GM18502 (cell line): Measurements from ENCODE around the gene ADAP1.

Source experiments
- ATAC-seq: cut with Tn5 transposase; IDR thresholded peaks from one replicate; pipeline ENCODE4 v1.9.1; 2021; ENCODE audit warnings: mild to moderate bottlenecking; ENCODE audit not compliant: unreplicated experiment, poor library complexity

Gene ADAP1

DNA sequence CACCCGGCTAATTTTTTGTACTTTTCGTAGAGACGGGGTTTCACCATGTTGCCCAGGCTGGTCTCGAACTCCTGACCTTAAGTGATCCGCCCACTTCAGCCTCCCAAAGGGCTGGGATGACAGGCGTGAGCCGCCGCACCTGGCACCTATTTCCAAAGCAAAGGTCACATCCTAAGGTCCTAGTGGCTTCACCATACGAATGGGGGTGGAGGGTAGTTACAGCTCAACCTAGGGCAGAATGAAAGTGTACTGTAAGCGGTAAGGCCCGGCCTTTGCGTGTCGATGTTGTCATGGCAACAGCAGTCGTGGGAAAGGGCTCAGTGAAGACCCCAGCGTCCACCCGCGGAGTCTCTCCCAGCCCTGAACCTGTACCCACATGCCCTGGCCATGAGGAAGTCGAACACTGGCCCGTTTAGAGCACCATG is 22.4 kb upstream of the ADAP1 start:
- ATAC-seq, result no peak

DNA sequence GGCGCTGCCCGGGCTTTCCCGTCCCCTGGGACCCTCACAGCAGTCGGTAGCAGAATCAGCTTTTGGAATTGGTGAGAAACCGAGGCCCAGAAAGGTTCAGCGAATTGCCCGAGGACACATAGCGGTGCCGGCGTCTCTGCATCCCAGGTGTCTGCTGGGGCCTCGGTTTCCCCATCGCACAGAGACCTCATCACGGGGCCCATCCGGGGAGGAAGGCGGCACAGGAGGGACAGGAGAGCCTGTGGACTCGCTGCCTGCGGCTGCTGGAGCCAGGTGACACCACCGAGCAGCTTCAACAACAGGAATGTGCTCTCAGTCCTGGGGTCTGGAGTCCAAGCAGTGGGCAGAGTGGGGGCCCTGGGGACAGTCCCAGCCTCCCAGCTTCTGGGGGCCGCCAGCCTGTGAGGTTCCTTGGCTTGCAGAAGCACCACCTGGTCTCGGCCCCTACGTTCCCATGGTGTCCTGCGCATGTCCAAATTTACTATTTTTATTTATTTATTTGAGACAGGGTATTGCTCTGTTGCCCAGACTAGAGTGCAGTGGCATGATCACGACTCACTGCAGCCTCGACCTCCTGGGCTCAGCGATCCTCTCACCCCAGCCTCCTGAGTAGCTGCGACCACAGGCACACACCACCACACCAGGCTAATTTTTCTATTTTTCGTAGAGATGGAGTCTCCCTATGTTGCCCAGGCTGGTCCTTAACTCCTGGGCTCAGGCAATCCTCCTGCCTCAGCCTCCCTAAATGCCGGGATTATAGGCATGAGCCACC is 21.4 kb upstream of the ADAP1 start:
- no peak for ATAC-seq

DNA sequence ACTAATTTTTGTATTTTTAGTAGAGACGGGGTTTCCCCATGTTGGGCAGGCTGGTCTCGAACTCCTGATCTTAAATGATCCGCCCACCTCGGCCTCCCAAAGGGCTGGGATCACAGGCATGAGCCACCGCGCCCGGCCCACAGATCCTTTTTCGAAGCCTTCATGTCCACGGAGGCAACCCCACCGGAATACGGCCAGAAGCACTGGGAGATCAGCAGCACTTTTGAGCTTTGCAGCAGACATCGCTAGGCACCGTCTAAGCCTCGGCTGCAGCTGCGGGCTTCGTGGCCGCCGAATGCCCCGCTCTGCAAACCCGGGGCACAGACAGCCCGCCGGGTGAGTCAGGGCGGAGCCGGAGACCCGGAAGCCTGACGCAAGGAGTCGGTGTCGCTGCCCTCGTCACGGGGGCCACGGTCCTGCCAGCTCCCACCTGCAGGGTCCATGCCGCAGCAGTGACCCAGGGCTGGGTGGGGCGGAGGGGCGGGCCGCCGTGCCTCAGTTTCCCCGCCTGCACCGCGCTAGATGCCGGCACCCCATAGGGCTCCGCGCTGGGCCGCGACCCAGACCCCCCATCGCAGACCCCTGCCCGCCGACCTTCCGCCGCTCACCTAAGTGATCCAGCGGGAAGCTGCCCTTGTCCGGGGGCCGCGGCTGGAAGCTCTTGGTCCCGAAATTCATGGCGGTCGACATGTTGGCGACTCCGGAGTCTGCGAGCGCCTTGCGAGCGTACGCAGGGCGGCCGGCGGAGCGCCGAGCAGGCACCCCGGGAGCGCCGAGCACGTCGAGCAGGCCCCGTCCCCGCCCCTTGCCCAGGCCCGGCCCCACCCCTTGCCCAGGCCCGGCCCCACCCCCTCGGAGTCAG is 20.6 kb upstream of the ADAP1 start, which contains the start of gene COX19:
TSS of gene COX19 (minus strand) at position 730 of the 862 bp plus-strand sequence. CDS start at position 690, 40 bp downstream.
- peak; percentile 76 for ATAC-seq

DNA sequence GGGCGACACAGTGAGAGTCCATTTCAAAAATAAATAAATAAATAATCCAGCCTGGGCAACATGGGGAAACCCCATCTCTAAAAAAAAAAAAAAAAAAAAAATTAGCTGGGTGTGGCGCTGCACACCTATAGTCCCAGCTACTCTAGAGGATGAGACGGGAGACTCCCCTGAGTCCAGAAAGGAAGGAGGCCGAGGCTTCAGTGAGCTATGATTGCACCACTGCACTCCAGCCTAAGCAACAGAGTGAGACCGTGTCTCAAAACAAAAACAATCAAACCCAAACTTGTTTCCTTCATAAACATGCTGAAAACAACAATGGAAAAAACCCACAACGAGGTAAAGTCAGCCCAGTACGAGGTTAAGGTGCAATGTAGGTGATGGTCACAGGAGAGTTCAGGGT is 19.7 kb upstream of the ADAP1 start:
- ATAC-seq, result no peak

DNA sequence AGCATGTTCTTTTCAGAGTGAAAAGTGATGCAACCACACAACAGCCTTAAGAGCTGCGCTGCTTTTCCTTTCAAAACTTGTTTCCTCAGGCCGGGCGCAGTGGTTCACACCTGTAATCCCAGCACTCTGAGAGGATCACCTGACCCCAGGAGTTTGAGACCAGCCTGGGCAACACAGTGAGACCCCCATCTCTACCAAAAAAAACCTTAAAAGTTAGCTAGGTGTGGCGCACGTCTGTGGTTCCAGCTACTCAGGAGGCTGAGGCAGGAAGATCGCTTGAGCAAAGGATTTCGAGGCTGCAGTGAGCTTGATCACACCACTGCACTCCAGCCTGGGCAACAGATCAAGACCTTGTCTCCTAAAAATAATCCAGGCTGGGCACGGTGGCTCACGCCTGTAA is 18.8 kb upstream of the ADAP1 start:
- ATAC-seq, result no peak

DNA sequence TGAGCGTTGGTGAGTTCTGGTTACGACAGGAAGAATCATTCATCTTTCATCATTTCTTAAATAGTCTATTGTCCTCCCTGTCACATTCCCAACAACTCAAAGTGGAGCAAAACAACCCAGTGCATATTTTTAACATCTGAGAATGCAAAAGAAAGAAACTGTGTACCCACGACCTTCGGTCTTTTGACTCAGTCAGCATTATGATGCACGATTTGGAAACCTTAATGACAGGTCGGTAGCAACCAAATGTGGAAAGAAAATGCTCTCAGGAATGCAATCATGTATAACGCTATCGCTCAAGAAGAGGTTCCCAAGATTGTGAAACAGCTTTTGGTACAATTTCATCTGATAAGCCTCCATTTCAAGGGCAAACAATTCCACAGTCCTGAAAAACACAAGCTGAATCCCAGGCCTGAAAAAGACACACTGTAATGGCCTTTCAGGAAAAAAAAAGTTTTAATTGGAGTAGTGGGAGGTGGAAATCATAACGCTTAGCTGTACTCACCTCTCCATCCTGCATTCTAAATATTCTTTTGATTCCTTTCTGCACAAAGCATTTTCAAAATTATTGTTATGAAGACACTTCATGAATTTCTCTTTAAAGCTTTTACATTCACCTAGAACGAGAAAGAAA is 18.3 kb upstream of the ADAP1 start:
- no peak for ATAC-seq

DNA sequence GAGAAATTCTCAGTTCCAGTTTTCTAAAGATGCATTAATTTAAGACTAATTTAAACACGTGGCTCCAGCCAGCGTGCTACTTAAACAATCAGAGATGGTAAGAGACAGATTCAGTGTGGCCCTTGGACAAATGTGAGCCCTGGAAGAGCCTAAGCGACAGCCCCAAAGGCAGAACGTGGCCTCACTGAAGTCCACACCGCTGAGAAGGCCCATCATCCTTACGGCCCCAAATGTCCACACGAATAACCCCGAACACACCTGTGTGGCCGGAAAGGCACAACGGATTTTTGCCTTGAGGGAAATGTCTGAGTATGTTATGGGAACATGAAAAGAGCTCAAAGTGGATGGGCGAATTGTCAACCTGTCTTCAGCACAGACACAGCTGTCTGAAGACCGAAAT is 17.6 kb upstream of the ADAP1 start:
- no peak for ATAC-seq

DNA sequence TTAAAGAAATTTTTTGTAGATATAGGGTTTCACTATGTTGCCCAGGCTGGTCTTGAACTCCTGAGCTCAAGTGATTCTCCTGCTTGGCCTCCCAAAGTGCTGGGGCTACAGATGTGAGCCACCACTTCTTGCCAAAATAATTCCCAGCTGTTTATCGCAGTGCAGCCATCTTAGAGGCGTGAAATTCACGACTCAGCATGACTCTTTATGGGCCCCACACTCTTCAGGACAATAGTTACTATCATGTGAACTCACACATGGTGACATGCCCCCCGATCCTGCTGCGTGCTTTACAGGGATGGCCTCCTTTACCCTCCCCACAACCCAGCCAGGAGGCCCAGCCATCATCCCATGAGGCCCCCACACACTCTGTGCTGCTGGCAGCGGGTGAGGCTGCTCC is 16.3 kb upstream of the ADAP1 start:
- no peak for ATAC-seq

DNA sequence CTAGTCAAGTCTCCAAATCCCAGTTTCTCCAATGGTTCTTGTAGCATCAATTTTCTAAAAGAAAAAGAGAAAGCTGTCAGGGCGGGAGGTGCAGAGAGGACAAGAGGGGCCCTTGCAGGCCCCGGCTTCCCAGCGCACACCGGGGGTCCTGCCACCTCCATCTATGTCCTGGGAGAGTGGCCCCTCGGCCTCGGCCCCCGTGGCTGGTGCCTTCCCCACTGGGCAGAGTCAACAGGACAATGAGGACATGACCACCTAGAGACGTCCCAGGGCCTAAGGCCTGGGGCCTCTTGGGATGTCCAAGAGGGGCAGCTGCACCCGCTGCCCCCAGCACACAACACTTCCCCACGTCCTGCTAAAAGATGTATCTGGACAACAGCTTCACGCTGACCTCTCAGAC is 14.9 kb upstream of the ADAP1 start:
- no peak for ATAC-seq

DNA sequence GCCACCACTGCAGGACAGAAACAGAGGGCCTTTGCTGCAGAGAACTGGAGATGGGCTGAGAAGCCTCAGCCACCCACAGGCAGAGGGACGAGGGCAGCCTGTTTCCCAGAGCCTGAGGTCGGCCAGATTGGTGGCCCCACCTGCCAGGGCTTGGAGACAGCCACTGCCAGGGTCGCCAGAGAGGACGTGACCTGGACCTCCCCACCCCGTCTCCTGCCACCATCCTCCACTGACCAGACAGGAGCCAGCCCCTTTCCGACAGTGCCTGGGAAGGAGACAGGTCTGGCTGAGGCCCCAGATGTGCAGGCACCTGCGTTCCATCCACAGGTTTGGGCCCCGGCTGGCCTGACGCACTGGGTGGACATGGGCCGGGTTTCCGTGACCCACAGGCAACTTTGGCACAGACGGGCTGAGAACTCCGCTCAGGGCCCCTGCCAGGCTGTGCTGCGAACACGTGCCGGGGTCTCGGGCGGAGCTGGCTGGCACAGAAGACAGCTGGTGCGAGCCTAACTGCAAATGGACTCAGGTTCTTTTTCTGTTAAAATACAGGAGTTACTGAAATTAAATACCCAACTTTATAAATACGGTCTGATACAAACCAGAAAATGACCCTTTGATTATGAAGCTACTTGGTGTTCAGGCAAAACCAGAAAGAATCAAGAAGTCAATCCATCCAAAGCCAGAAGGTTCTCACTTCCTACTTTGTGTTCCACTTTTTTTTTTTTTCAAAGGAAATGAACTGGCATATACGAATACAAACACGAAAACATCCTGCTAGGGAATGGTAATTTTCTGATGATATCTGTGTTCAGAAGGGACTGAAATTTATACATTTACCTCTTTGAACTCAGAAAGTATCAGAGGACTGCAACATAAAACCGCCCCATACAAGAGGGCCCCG is 14.0 kb upstream of the ADAP1 start:
- ATAC-seq, result no peak

DNA sequence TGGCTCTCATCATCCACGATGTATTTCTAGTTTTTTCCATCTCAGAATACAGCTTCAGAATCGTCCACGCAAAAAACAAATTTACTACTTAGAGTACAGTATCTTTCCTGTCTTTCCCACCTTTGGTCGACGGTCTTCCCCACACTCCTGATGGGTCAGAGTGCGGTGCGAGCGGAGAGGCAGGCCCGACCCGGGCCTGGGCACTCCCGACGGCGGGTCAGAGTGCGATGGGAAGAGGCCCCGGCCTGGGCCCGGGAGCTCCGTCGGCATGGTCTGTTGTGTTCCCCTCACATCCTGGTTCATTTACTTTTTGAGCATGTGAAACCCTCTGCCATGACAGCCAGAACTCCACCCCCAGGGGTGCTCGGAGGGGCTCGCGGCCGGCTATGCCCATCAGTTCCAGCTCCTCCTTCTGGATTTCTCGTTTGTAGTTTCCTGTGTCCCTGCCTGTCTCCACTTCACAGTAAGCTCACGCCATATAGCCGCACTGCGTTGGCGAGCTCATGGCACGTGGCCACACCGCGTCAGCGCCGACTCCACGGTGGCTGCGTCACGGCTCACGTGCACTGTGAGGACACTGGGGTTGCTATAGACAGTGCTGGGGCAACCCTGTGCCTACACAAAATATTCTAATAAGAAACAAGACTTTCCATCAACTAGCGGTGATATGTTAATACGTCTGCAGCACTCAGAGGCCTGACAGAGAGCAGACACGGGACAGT is 13.0 kb upstream of the ADAP1 start:
- no peak for ATAC-seq

DNA sequence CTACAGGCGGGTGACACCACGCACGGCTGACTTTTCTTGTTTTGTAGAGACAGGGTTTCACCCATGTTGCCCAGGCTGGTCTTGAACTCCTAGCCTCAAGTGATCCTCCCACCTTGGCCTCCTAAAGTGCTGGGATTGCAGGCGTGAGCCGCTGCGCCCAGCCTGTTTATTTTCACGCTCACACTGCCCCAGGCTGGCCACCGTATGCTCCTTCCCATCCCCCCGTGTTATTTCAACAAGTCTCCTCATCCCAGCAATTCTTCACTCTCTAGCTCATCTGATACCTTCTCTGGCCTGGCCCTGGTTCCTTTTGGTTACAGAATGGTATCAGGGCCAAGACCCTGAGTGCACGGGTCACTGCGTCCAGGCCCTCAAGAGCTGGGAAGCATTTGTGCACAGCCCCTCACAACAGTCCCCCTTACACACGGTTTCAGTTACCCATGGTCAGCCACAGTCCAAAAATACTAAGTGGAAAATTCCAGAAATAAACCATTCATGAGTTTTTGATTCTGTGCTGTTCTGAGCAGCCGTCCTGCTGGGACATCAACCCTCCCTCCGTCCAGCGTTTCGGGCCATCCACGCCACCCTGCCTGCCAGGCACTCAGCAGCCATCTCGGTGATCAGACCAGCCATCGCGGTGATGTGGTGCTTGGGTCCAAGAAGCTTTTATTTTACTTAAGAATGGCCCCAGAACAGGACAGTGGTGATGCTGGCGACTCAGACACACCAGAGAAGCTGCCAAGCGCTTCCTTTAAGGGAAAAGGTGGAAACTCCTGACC is 12.0 kb upstream of the ADAP1 start:
- no peak for ATAC-seq

DNA sequence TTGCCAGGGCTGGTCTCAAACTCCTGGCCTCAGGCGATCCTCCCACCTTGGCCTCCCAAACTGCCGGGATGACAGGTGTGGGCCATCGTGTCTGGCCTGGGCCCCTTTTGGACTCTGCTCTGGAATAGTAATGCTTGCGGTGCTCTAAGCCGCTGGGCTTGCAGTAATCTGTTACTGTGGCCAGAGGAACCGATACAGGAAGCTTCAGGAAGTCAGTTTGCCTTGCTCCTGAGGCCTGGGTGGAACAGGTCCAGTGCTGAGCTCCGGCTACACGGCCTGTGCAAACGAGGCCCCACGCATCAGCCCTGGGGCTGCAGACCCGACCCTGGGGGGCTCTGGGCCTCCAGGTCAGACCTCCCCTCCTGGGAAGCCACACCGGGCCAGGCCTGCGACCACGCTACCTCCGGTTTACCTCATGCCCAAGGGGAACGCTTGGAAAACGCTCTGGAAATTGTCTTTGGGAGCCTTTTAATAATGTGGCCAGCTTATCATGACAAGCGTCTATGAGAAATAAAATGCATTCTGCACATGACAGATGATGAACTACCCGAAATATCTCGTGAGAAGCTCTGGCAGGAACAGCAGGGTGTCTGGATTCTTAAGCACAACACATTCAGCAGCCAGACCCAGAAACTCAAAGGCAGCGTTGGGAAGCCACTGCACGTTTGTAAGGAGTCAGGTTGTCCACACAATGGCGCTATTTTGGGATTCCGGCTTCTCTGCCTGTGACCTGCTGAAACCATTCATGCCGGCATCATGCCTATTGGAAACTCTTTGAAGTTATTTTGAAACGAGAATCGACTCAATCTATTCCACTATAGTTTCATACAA is 10.1 kb upstream of the ADAP1 start:
- no peak for ATAC-seq

DNA sequence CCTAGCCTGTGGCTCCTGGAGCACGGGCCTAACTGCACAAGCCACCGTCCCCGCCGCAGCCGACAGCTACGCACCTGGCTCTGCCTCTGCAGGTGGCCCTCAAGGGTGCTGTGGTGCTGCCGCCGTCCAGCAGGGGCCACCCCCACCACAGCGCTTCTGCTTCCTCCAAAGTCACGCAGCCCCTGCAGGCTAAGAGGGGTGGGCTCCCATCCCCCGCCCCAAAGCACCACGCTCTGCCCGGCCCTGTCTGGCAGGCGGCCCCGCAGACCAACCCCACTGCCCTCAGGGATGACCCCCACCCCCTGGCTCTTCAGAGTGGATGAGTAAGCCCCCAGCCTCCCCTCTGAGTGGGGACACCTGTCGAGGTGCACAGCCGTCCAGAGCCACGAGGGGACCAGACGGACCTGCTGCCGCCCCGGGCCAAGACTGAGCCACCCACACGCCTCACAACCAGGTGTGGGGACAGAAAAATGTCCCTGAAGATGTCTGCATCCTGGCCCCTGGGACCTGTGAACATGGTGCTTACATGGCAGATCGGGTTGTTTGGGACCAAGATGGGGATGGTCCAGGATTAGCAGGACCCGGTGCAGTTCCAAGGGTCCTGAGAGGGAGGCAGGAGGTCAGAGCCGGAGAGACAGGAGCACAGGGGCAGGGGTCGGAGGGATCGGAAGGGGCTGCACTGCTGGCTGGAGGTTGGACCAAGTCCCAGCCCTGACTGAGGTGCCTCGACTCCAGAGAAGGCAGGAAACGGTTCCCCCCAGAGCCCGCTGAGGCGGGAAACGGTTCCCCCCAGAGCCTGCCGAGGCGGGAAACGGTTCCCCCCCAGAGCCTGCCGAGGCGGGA is 9.0 kb upstream of the ADAP1 start:
- ATAC-seq, result no peak

DNA sequence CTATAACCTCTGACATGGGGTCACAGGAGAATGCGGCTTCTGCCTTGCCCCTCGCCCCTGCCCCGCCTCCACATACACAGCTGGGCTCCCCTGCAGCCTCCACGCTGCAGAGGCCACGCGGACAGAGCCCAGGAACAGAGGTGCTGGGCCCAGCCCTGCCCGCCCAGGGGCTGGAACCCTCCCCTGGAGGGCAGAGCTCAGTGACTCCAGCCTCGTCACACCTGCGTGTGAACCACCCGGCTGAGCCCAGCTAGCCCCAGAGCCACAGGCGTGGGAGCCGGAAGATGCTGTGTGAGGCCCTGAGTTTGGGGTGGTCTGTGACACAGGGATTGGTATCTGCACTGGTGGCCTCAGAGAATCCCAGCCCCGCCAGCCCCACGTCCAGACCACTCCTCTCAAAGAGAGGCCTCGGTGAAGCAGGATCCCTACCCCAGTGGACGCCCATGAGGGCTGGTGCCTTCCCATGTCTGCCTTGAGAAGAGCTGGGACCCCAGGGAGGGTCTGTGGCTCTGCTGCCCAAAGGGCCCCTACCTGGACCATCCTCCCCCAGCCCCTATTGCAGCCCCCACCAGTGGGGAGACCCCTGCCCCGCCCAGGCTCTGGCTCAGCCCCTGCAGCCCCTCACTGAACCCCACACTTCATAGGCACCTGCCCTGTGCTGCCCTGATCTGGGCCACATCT is 8.1 kb upstream of the ADAP1 start:
- no peak for ATAC-seq
